8988T (cell line): ENCODE results near the gene ADAMTS19.
"Not testable (repeated sequence)": the region's sequence is repeated elsewhere in the genome, so short reads cannot be mapped to it uniquely, and the experiment has no call there.

ENCODE experiments used
- DNase-seq: peaks from one replicate; pipeline ENCODE4 v3.0.0; 2011

The ADAMTS19 gene

GRCh38 chr5:129459777-129460671 is at the start of gene ADAMTS19:
TSS of gene ADAMTS19 (plus strand) at chr5:129460298. CDS start at chr5:129460392, 94 bp downstream.
- no peak for DNase-seq

- DNase-seq, result no peak
Measured at GRCh38 chr5:129410488-129410887, 49.6 kb upstream of the ADAMTS19 start.

GRCh38 chr5:129412721-129413120 is 47.4 kb upstream of the ADAMTS19 start:
- no peak for DNase-seq

GRCh38 chr5:129413570-129413969 is 46.5 kb upstream of the ADAMTS19 start:
- no peak for DNase-seq

GRCh38 chr5:129419292-129419691 is 40.8 kb upstream of the ADAMTS19 start:
- DNase-seq, result no peak

- DNase-seq, result no peak
Measured at GRCh38 chr5:129425031-129425430, 35.1 kb upstream of the ADAMTS19 start.

GRCh38 chr5:129426071-129426470 is 34.0 kb upstream of the ADAMTS19 start:
- no peak for DNase-seq

GRCh38 chr5:129428636-129429035 is 31.5 kb upstream of the ADAMTS19 start:
- not testable (repeated sequence) for DNase-seq

GRCh38 chr5:129431406-129431805 is 28.7 kb upstream of the ADAMTS19 start:
- no peak for DNase-seq

- no peak for DNase-seq
Measured at GRCh38 chr5:129438322-129438721, 21.8 kb upstream of the ADAMTS19 start.

GRCh38 chr5:129440424-129440823 is 19.7 kb upstream of the ADAMTS19 start:
- DNase-seq, result no peak

GRCh38 chr5:129441096-129441495 is 19.0 kb upstream of the ADAMTS19 start:
- DNase-seq, result no peak

GRCh38 chr5:129445379-129445778 is 14.7 kb upstream of the ADAMTS19 start:
- no peak for DNase-seq

GRCh38 chr5:129447968-129448367 is 12.1 kb upstream of the ADAMTS19 start:
- no peak for DNase-seq

GRCh38 chr5:129448654-129449053 is 11.4 kb upstream of the ADAMTS19 start:
- no peak for DNase-seq

- no peak for DNase-seq
Measured at GRCh38 chr5:129454461-129454860, 5.6 kb upstream of the ADAMTS19 start.

GRCh38 chr5:129459450-129459776 is 685 bp upstream of the ADAMTS19 start:
- no peak for DNase-seq

GRCh38 chr5:129460672-129460935 is 506 bp downstream of the ADAMTS19 start:
- DNase-seq, result no peak

- DNase-seq, result no peak
Measured at GRCh38 chr5:129460936-129461710, 1.0 kb downstream of the ADAMTS19 start.

GRCh38 chr5:129461711-129462332 is 1.7 kb downstream of the ADAMTS19 start:
- DNase-seq, result no peak

GRCh38 chr5:129465776-129466344 is 5.8 kb downstream of the ADAMTS19 start:
- no peak for DNase-seq

- DNase-seq, result no peak
Measured at GRCh38 chr5:129474544-129474943, 14.4 kb downstream of the ADAMTS19 start.

- DNase-seq, result no peak
Measured at GRCh38 chr5:129476751-129477150, 16.7 kb downstream of the ADAMTS19 start.

- no peak for DNase-seq
Measured at GRCh38 chr5:129477532-129477931, 17.4 kb downstream of the ADAMTS19 start.
